ENCODE data around the gene ITGB6.
"Not testable (repeated sequence)": the region's sequence is repeated elsewhere in the genome, so short reads cannot be mapped to it uniquely, and the experiment has no call there.

Gene ITGB6

GRCh38 chr2:160165996-160166395, 34.1 kb downstream of the ITGB6 start:
- POLR2A ChIA-PET (ENCODE audit: low non-redundant PET), result no interaction called here
- CTCF ChIA-PET, result no interaction called here
- TF ChIP-seq CTCF (conservative IDR thresholded peaks at IDR 0.05; ENCODE audit: low read depth), result no peak
- DNase-seq (ENCODE audit: low spot score), result no peak
- H3K27ac ChIP-seq, result no peak overlapping the region

GRCh38 chr2:160165081-160165480, 35.0 kb downstream of the ITGB6 start:
- TF ChIP-seq CTCF (conservative IDR thresholded peaks at IDR 0.05; ENCODE audit: low read depth), result no peak
- DNase-seq (ENCODE audit: low spot score), result no peak
- H3K27ac ChIP-seq, result no peak overlapping the region
- POLR2A ChIA-PET (ENCODE audit: low non-redundant PET), result no interaction called here
- CTCF ChIA-PET, result interaction anchor here (0.6 kb wide), 1 partner anchor 41 kb away, joined by 4 read pairs; no protein-coding TSS in a partner anchor

GRCh38 chr2:160157861-160158829, 41.9 kb downstream of the ITGB6 start:
- ChIA-PET CTCF (interaction anchor here (0.6 to 0.7 kb wide), 2 partner anchors 10 to 52 kb away, joined by 3 to 5 read pairs; no protein-coding TSS in a partner anchor), POLR2A (ENCODE audit: low non-redundant PET) (no interaction called here)
- no peak overlapping the region for H3K27ac ChIP-seq
- peak; percentile 35 for DNase-seq (ENCODE audit: low spot score)
- TF ChIP-seq CTCF (conservative IDR thresholded peaks at IDR 0.05; ENCODE audit: low read depth), result no peak

GRCh38 chr2:160156665-160157064, 43.4 kb downstream of the ITGB6 start:
- DNase-seq (ENCODE audit: low spot score), result no peak
- no peak overlapping the region for H3K27ac ChIP-seq
- TF ChIP-seq CTCF (conservative IDR thresholded peaks at IDR 0.05; ENCODE audit: low read depth), result no peak
- ChIA-PET CTCF (interaction anchor here (0.6 kb wide), 1 partner anchor 29 kb away, joined by 4 read pairs; no protein-coding TSS in a partner anchor), POLR2A (ENCODE audit: low non-redundant PET) (no interaction called here)

- TF ChIP-seq CTCF (conservative IDR thresholded peaks at IDR 0.05; ENCODE audit: low read depth), result no peak
- CTCF ChIA-PET, result interaction anchor here (0.6 kb wide), 1 partner anchor 29 kb away, joined by 4 read pairs; no protein-coding TSS in a partner anchor
- DNase-seq (ENCODE audit: low spot score), result no peak
- H3K27ac ChIP-seq, result no peak overlapping the region
- POLR2A ChIA-PET (ENCODE audit: low non-redundant PET), result no interaction called here
Observed at GRCh38 chr2:160156100-160156499, 44.0 kb downstream of the ITGB6 start.

- H3K27ac ChIP-seq; CTCF ChIA-PET; DNase-seq (ENCODE audit: low spot score); POLR2A ChIA-PET (ENCODE audit: low non-redundant PET): not testable (repeated sequence)
Observed at GRCh38 chr2:160148419-160148818, 51.7 kb downstream of the ITGB6 start.

GRCh38 chr2:160145471-160145870, 54.6 kb downstream of the ITGB6 start:
- H3K27ac ChIP-seq, result no peak overlapping the region
- no peak for DNase-seq (ENCODE audit: low spot score)
- CTCF ChIA-PET, result no interaction called here
- POLR2A ChIA-PET (ENCODE audit: low non-redundant PET), result no interaction called here
- no peak for TF ChIP-seq CTCF (conservative IDR thresholded peaks at IDR 0.05; ENCODE audit: low read depth)
